NCI-H510A treated with DMSO at 0.1 percent for 48 hours (cell line): ENCODE results near the gene AP5B1.

Experiments
- DNase-seq: peaks from one replicate; lab custom pipeline; 2025; lab: John Stamatoyannopoulos, UW

Gene AP5B1, protein sequence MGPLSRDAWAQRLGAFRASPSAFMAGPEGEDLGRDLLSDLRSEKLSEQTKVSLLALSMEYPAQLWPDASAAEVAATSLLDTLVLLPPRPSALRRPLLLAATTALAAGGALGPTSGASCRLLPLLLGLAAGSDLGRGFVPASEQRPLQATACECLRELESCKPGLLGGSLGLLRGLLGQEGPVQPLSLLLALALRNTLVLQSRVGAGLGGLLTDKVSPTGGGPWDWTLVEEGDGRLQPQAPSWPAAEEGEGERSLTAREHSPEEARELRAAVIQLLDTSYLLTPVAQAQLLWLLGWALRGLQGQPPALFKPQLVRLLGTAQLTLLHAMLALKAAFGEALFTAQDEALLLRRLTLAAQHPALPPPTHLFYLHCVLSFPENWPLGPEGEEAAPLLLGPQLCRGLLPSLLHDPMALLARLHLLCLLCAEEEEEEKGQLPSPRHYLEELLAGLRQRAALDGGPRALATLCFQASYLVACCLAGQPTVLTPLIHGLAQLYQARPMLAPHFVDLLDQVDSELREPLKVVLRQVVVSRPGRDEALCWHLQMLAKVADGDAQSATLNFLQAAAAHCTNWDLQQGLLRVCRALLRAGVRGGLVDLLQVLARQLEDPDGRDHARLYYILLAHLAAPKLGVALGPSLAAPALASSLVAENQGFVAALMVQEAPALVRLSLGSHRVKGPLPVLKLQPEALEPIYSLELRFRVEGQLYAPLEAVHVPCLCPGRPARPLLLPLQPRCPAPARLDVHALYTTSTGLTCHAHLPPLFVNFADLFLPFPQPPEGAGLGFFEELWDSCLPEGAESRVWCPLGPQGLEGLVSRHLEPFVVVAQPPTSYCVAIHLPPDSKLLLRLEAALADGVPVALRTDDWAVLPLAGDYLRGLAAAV

GRCh38 chr11:65780770-65781151 lies at the start of gene AP5B1:
Gene AP5B1 (minus strand): TSS chr11:65780976. CDS start chr11:65780591, 385 bp downstream.
- peak; percentile 50 for DNase-seq

DNA sequence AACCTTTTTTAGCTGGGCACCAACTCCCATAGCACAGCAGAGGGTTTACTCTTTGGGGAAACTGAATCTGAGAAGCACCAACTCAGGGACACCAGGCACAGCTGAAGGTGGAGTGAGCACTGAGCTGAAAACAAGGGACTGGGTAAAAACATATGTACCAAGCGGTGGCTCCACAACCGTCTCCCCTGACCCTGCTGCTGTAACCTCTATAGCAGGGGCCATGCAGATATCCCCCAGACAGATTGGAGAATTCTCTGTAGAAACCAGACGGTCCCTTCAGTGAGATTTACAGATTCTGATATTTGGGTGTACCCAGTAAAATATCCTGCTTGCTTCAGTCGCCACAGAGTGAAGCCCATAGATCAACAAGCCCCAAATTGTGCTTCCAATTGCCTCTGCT lies 48.7 kb upstream of the AP5B1 start:
- no peak for DNase-seq

DNA sequence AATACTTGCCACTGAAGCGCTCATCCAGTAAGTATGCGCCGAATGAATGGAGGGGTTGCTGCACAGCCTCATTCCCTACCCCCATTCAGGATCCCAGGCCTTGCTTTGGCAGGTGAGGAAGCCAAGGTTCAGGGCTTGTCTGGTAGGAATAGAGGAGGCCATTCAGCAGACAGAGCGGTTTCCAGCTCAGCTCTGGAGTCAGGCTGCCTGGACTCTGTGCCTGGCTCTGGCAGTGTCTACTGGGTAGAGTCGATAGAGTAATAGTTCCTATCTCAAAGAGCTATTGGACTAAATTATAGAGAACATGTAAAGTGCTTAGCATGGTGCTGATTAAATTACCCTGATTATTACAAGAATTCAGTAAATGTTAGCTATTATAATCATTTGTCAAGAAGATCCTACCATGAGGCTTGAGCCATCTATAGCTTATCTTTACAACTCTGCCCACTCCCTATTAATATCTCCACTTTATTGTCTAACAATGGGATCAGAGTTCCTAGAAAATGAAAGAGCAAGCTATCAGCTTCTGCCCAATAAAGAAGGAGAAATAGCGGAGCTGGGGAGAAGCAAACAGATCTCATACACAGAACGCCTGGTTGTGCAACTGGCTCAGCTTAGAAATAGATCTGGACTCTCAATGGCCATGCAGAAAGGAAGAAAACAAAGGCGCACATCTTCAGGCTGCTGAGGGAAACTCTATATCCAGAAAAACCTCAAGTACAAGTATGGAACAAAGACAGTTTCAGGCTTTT lies 46.4 kb upstream of the AP5B1 start:
- DNase-seq, result no peak

- DNase-seq, result no peak
Observed at GRCh38 chr11:65822776-65823528, 42.2 kb upstream of the AP5B1 start.

DNA sequence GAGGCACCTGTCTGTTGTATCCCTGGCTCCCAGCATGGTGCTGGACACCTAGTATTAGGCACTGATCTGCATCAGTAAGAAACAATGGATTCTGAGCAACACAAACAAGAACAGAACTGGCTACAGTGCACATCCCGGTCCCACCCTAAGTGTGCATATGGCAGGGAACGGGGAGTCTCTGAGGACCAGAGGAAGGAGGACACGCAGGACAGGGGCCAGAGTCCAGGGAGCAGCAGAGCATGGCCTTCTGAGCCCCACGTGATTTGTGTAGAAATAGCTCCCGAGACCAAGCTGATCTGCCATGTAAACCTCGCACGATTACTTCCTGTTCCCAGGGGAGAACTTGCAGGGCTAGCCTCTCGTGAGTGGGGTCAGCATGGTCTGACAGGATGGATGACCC lies 40.3 kb upstream of the AP5B1 start:
- DNase-seq, result no peak

GRCh38 chr11:65817835-65818680 lies 37.3 kb upstream of the AP5B1 start:
- peak; percentile 93 for DNase-seq

DNA sequence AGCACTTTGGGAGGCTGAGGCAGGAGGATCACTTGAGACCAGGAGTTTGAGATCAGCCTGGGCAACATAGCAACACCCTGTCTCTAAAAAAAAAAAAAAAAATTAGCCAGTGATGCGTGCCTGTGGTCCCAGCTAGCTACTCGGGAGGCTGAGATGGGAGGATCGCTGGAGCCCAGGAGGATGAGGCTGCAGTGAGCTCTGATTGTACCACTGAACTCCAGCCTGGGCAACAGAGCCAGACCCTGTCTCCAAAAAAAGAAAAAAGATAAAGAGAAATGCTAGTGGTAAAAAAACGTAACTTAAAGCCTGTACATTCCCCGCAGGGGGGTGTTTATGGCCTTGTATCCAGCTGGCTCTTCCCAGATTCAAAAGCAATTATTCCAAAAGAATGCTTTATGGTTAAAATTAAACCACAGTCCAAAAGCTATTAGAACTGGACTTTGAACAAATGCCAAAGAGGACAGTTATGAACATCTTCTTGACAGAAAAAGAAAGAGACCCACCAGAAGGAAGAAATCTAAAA lies 36.6 kb upstream of the AP5B1 start:
- DNase-seq, result no peak

- DNase-seq, result no peak
Observed at GRCh38 chr11:65816696-65817095, 35.9 kb upstream of the AP5B1 start.

DNA sequence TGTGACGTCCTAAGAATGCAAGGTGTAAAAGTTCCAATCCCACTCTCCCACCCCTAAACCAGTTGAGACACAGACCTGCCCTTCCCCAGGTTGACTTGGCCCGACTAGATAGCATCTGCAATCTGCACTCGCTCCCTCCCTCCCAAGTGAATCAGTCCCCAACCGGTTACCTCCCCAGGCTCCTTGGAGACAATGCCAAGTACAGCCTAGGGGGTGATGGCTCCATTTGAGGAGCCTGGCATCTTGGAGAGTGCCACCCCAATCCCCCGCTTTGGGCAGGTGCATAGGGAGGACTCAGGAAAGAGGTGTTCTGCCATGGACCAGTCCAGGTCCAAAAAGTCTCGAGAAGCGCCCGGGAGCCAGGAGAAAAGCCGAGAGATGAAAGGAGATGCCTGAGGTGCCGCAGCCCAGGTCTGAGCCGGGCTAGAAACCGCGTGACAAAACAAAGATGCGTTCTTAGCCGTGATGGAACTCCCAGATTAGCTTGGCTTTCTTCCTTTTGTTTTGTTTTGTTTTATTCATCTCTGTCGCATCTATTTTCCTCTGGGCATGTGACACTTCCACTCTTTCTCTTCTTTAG lies 34.3 kb upstream of the AP5B1 start:
- no peak for DNase-seq

GRCh38 chr11:65814131-65814985 lies 33.6 kb upstream of the AP5B1 start:
- no peak for DNase-seq

- DNase-seq, result no peak
Observed at GRCh38 chr11:65811764-65812475, 31.1 kb upstream of the AP5B1 start.

- DNase-seq, result no peak
Observed at GRCh38 chr11:65810046-65810868, 29.5 kb upstream of the AP5B1 start.

- no peak for DNase-seq
Observed at GRCh38 chr11:65809496-65809895, 28.7 kb upstream of the AP5B1 start.

GRCh38 chr11:65808744-65809341 lies 28.1 kb upstream of the AP5B1 start:
- DNase-seq, result no peak

- no peak for DNase-seq
Observed at GRCh38 chr11:65806979-65807378, 26.2 kb upstream of the AP5B1 start.

DNA sequence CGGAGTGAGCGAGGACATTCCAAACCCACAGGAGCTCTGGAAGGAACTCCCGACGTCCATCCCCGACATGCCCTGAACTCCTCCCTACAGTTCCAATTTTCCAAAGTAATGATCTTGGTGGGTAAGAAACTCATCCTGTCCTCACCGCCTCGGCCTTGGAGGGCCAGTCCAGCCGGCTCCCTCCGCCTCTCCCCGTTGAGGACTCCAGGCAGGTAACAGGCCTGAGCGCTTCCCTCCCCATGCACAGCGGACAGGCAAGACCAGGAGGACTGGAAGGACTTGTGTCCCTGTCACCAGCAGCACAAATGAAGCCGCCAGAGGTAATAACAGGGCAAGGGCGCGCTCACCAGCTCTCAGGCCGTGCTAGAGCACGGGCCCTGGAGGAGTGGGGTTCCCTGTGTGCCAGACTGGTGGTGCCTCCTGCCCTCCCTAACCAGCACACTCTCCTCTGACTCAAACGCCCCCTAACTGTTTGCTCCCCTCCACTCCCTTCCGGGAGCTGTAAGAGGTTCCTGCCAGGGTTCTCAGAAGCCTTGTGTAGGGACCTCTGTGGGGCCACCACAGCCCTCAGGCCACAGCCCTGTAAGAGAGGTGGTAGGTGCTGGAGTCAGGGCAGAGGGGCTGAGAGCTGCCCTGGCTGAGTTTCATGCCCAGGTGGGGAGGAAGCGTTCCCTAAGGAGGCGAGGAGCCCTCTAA lies 23.2 kb upstream of the AP5B1 start:
- no peak for DNase-seq

DNA sequence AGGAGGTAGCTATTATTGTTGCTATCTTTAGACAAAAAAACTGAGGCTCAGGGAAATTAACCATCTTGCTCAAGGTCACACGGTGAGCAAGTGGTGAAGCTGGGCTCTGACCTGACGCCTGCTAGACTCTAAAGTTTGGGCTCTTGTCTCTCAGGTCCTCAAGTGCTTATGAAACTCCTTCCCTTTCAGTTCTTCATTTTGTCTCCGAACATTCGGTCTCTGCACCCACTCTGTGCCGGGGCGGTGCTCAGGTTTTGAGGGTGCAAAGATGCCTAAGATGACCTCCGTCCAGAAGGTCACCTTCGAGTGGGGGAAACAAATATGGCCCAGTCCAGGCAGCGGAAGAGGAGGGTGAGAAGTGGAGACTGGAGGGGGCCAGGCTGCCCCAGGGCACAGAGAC lies 22.1 kb upstream of the AP5B1 start:
- DNase-seq, result no peak
